ENCODE data around the gene ITGB1. TPM values are rescaled to one million over a fixed set of nuclear protein-coding genes. Genes with fewer than 3 reads are reported as not detected.

Gene ITGB1
- total and polyA plus RNA-seq, 2 of the 8 experiments (the other 6 are each of a cell fraction or from before 2014, with no cell fraction given): 82.7 to 321 TPM

DNA sequence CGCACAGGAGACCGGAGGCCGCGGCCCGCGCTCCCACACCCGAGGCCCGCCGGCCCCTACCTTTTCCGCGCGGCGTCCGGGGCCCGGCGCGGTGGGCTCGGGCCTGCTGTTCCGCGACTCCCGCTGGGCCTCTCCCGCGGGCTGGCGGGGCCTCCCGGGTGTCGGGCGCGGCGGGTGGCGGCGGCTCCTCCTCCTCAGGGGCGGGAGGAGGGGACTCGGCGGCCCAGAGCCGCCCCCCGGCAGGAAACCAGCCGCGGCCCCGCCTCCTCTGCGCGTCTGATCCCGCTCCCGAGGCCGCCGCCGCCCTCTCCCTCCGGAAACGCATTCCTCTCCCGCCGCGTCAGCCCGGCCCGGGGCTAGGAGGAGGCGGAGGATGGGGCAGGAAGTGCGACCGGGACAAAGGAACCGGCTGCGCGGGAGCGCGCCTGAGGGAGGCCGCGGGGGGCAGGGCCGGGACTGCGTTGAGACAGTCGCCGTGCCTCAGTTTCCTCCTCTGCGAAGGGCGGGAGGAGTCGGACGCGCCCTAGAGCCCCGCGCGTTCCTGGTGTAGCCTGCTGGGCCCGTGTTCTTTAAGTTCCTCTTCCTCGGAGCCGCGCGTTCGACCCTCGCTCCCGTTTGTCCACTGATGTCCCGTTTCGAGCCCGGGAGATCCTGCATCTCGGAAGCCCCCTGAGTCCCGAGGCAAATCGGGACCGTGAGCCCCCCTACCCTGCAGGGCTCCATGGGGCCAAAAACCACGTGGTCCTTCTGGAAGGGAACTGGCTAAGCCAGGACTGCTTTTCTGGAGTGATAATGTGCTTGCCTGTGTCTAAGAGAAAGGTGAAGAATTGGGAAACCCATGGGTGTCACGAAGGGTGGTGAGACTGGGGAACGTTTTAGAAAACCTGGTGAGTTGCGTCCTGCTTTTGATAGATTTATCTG lies at the start of gene ITGB1 (continued):
- TF ChIP-seq, protein P1, sequence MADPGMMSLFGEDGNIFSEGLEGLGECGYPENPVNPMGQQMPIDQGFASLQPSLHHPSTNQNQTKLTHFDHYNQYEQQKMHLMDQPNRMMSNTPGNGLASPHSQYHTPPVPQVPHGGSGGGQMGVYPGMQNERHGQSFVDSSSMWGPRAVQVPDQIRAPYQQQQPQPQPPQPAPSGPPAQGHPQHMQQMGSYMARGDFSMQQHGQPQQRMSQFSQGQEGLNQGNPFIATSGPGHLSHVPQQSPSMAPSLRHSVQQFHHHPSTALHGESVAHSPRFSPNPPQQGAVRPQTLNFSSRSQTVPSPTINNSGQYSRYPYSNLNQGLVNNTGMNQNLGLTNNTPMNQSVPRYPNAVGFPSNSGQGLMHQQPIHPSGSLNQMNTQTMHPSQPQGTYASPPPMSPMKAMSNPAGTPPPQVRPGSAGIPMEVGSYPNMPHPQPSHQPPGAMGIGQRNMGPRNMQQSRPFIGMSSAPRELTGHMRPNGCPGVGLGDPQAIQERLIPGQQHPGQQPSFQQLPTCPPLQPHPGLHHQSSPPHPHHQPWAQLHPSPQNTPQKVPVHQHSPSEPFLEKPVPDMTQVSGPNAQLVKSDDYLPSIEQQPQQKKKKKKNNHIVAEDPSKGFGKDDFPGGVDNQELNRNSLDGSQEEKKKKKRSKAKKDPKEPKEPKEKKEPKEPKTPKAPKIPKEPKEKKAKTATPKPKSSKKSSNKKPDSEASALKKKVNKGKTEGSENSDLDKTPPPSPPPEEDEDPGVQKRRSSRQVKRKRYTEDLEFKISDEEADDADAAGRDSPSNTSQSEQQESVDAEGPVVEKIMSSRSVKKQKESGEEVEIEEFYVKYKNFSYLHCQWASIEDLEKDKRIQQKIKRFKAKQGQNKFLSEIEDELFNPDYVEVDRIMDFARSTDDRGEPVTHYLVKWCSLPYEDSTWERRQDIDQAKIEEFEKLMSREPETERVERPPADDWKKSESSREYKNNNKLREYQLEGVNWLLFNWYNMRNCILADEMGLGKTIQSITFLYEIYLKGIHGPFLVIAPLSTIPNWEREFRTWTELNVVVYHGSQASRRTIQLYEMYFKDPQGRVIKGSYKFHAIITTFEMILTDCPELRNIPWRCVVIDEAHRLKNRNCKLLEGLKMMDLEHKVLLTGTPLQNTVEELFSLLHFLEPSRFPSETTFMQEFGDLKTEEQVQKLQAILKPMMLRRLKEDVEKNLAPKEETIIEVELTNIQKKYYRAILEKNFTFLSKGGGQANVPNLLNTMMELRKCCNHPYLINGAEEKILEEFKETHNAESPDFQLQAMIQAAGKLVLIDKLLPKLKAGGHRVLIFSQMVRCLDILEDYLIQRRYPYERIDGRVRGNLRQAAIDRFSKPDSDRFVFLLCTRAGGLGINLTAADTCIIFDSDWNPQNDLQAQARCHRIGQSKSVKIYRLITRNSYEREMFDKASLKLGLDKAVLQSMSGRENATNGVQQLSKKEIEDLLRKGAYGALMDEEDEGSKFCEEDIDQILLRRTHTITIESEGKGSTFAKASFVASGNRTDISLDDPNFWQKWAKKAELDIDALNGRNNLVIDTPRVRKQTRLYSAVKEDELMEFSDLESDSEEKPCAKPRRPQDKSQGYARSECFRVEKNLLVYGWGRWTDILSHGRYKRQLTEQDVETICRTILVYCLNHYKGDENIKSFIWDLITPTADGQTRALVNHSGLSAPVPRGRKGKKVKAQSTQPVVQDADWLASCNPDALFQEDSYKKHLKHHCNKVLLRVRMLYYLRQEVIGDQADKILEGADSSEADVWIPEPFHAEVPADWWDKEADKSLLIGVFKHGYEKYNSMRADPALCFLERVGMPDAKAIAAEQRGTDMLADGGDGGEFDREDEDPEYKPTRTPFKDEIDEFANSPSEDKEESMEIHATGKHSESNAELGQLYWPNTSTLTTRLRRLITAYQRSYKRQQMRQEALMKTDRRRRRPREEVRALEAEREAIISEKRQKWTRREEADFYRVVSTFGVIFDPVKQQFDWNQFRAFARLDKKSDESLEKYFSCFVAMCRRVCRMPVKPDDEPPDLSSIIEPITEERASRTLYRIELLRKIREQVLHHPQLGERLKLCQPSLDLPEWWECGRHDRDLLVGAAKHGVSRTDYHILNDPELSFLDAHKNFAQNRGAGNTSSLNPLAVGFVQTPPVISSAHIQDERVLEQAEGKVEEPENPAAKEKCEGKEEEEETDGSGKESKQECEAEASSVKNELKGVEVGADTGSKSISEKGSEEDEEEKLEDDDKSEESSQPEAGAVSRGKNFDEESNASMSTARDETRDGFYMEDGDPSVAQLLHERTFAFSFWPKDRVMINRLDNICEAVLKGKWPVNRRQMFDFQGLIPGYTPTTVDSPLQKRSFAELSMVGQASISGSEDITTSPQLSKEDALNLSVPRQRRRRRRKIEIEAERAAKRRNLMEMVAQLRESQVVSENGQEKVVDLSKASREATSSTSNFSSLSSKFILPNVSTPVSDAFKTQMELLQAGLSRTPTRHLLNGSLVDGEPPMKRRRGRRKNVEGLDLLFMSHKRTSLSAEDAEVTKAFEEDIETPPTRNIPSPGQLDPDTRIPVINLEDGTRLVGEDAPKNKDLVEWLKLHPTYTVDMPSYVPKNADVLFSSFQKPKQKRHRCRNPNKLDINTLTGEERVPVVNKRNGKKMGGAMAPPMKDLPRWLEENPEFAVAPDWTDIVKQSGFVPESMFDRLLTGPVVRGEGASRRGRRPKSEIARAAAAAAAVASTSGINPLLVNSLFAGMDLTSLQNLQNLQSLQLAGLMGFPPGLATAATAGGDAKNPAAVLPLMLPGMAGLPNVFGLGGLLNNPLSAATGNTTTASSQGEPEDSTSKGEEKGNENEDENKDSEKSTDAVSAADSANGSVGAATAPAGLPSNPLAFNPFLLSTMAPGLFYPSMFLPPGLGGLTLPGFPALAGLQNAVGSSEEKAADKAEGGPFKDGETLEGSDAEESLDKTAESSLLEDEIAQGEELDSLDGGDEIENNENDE (IDR thresholded peaks at IDR 0.05; ENCODE audit: insufficient replicate concordance, low read length): no peak
- TF ChIP-seq SUZ12 (IDR thresholded peaks at IDR 0.05; ENCODE audit: low read length): no peak
- TF ChIP-seq CHD2 (IDR thresholded peaks at IDR 0.05; ENCODE audit: low read length): no peak
- no peak for TF ChIP-seq CBX8 (IDR thresholded peaks at IDR 0.05; ENCODE audit: borderline replicate concordance, low read depth, low read length)
- no peak for TF ChIP-seq BRCA1 (IDR thresholded peaks at IDR 0.05; ENCODE audit: low read depth, low read length)
- TF ChIP-seq CEBPB (IDR thresholded peaks at IDR 0.05; ENCODE audit: low read depth, low read length): no peak
- no peak for TF ChIP-seq TCF12 (IDR thresholded peaks at IDR 0.05; ENCODE audit: low read depth, low read length)

Measured in H1 (cell line).